ENCODE measurements around the gene ZBTB7C.

Gene ZBTB7C

DNA sequence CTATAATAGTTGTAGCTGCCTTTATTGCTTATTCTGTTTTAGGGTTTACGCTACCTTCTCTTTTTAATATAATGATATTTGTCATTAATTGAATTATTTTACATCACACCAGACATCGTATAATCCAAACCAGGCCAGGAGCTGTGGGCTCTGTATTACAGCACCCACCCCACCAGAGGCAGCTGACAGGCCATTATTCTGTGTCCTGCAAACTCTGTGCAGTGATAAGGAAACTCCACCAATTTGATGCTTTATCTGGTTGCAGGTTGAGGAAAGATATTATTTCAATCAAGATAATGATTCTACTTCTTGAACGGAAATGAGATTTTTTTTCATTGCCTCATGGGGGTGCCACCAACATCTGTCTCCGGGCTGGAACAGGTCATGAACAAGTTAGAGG is 227.3 kb downstream of the ZBTB7C start:
- DNase-seq: no peak

DNA sequence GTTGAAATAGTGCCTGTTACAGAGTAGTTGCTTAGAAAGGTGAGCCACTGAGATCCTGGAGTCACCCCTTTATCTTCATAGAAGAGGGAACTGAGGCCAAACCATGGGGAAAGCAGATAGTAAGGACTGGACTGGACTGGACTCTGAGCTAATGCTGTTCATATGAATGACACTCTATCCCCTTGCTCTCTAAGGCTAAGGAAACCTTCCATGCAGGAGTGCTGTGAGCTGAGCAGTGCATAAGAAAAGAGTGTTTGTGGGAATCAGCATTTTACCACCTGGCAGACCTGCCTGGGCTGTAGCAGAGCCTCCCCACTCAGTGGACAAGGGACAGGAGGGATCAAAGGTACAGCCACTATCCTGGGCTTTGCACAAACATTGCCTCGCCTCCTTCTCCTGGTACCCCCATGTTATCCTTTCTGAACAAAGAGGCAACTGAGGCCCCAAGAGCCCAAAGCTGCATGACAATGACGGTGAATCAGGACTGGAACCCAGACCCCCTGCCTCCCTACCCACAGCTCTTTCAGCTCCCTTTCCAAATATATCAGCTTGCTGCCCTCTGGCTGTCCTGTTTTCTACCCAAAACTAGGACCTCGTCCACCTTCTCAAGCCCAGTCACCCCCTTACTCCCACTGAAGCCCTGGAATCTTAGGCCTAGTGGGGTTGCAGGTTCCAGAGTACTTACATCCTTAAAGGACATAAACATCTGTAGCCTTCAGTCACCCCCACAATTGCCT is 227.9 kb downstream of the ZBTB7C start:
- DNase-seq: no peak

DNA sequence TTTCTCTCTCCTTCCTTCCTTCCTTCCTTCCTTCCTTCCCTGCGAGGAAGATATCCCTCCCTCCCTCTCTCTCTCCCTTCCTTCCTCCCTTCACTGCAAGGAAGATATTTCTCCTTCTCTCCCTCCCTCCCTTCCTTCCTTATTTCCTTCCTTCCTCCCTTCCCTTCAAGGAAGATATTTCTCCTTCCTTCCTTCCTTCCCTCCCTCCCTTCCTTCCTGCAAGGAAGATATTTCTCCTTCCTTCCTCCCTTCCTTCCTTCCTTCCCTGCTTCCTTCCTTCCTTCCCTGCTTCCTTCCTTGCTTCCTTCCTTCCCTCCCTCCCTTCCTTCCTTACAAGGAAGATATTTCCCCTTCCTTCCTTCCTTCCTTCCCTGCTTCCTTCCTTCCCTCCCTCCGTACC is 229.5 kb downstream of the ZBTB7C start:
- no peak for DNase-seq

DNA sequence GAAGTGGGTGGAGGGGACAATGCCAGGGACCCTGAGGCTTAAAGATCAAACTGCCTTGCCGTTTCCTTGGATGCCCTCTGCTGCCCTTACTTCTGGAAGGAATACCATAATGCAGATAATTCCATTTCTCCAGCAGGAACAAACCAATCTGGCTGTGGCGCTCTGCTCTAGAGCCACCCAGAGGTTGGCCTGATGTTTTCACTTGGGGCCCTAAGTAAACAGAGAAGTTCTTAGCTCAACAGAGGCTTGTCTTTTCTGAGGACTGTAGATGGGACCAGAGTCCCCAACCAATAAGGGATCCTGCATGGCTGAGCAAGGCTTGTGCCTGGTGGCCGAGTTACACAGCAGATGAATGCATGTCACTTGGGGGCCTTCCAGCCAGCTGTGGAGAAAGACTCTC is 230.2 kb downstream of the ZBTB7C start:
- DNase-seq: no peak

DNA sequence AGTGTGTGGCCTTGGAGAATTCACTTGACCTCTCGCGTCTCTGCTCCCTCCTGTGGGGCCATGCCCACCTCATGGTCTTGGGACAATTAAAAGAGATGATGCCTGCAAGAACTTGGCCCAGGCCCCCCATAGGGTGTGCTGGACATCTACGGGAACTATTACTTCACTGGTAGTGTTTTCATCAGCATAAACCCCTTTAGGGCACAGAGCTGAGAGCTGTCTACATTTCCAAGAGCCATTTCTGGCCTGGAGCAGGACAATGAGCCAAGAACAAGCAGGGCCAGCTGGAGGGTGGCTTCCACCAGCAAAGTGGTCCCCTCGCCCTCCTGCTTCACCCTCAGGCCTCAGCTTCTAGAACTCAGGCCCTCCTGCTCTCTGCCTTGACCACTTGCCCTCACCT is 232.3 kb downstream of the ZBTB7C start:
- DNase-seq: no peak

DNA sequence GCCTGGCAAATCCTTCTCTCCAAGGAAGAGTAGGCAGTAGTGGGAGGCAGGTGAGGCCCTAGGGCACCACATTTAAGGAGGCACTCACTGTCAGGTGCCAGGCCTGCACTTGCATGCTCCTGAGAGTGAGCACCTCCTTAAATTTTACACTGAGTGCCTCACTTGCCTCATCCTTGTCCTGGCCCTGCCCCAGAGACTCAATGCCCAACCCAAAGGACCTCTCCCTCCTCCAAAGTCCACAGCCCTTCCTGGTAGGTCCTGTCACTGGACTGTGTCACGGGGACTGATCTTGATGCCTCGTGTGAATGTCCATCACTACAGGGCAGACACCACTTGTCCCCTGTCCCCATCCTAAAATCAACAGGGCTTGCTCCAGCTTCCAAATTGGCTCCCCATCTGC is 235.6 kb downstream of the ZBTB7C start:
- DNase-seq: no peak

DNA sequence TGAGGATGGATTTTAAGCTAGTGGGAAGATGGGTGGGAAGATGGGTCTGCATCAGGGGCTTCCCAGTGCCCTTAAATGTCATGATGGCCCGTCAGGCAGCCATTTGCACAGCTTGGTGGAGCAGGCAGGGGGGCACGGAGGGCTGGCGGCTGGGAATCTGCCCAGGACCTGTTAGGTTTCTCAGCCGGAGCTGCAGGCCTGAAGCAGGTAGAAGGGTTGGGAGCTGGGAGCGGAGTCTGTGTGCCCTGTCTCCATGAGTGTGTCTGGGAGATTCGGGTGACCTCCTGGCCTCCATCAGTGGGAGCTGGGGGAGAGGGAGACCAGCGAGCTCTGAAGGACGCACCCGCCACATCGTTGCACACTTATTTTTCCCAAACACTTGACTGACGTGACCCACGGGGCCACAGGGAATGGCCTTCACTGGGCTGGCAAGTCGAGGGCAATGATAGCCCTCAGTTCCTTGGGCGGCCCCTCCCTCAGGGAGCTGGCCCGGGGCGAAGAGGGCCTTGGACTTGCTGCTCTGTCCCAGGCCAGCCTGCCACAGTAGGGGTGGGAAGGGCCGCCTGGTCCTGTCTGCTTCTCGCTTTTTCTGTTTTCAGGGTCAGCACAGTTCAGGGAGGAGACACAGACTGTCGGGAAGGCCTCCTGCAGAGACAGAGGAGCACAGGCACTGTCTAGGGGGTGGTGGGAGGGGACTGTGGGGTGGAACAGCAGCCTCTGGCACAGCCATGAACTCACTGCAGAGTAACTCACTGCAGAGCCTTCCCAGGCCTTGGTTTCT is 236.8 kb downstream of the ZBTB7C start:
- DNase-seq: no peak

DNA sequence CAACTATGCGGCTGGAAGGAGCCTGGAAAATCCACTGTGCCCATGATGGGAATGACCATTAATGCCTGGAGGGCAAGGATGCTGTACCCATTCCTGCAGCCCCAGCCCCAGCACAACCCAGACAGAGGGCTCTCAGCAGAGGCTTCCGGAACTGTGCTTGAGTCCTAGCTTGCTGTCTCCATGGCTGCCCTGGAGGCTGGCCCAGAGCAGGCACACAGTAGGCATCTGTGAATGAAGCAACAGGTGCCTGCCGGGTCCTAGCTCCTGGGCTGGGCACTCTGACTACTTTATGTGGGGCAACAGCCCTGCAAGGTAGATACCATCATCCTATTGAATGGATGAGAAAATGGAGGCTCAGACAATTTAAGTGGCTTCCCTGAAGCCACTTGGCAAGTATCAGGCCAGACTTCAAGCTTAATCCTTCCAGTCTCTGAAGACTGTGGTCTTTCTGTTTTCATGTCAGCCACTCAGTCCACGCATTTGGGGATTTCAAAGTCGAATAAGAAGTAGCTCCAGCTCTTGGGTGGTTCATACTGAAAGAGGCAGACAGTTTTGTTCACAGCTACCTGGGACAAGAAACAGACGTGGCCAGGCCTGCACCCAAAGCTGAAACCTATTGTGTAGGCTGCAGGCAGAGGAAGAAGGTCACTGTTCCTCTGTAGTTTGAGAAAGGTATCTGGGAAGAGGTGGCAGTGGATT is 237.5 kb downstream of the ZBTB7C start:
- no peak for DNase-seq

DNA sequence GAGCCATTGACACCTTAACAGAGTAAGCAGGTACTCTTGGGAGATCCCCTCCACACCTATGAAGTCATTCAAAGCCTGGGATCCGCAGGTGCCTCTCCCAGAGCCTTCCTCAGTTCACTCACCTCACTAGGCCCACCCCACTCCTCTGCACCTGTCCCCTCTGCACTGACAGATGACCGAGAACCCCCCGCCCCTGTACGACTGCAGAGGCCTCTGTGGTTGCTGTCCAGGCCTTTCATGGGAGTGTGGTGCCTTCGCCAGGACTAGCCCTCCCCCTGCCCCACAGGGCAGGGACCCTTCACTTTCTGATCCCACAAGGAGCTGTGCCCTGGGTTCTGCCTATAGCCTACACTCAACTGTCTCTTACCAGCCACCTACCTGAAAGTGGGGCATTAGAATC is 238.5 kb downstream of the ZBTB7C start:
- no peak for DNase-seq

DNA sequence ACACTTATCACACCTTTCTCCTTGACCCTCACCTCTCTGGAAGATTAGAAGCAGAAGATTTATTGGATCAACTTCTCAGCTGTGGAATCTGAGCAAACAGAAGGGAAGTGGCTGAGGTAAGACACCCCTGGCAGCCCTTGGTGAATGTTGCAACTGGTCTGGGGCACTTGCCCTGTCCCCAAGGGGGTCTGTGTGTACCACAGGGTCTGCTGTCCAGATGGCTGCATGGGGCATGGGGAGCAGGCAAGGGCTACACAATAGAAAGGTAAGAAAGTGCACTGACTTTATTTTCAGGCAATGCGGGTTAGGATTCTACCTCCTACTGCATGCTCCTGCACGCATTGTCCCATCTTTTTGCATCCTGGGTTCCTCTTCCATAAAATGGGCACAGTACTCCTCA is 240.3 kb downstream of the ZBTB7C start:
- DNase-seq: no peak

DNA sequence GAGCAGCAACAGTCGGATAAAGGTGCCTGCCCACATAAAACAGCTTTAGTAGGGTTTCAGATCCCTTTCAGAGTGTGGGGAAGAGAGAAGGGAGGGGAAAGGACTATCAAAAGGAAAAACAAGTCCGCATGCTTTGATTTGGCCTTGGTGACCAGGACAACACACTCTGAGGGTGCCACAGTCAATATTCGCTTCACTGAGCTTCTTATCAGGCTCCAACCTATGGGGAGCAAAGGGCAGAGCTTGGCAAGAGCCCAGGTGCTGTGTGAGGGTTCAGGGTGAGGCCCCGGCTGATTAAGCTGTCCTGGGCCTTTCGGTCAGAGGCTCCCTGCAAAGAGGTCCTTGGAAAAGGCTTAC is 241.3 kb downstream of the ZBTB7C start:
- DNase-seq: no peak

DNA sequence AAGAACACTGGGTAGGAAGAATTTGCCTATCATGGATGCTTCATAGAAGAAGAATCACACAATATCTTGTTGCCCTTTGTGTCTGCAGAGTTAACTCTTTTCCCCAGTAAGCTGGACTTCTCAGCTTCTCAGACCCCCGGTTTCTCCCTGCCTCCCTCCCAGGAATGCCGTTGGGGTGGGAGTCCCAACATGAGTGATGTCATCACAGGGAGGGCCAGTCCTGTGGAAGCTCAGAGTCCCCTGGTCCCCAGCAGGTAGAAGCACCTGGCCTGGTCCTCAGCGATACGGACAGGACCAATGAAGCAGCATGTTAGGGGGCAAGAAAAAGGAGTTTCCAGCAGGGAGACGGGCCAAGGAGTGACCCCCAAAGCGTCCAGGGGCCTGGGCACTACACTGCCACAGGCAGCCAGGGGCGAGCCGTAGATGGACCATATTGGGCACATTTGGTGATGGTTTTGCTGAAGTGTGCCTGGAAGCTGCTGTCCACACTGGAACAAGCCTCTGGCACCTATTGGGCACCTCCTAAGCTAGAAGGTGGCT is 242.8 kb downstream of the ZBTB7C start:
- DNase-seq: no peak

DNA sequence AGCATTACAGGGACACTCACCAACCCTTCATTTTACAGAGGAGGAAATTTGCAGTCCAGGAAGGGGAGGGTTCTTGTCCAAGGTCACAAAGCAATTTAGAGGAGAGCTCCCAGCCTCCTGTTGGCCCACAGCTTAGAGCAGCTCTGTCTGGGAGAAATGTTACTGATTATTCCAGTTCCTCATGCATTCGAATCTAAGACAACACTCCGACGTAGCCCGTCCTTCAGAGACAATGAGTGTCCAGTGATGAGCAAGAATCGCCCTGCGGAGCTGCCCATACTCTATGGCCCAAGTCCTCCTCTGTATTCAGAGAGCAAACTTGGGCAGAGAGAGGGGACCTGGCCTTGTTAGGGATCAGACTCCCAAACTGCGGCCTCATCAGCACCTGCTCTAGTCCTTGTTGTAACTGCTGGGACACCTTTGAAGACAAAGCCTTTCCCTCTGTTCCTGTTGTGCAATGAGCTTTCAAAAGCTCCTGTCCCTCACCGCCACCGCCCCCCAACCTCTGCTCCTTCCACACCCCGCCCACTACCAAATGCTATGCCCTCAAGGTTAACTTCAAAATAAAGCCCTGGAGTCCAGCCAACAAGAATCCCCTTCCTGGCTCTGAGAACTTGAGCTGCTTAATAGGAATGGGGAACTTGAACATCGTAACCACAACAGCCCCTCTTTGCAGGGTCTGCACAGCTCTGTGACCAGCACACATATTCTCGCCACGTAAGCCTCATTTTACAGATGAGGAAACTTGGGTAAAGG is 243.9 kb downstream of the ZBTB7C start:
- DNase-seq: no peak

DNA sequence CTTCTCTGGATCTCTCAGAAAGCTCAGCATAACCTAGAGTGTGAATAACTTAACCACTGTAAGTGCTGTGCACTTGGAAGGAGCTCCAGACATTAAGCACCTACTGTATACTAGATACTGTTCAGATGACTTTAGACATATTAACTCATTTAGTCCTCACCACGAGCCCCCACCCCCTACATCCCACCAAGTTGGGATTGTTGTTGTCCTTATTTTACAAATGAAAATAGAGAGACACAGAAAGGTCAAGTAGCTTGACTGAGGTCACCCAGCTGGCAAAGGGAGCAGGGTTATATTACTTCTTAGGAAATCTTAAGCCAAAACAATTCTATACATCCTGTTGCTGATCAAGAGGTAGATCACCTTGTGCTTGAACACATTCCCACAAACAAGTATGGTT is 244.5 kb downstream of the ZBTB7C start:
- no peak for DNase-seq

DNA sequence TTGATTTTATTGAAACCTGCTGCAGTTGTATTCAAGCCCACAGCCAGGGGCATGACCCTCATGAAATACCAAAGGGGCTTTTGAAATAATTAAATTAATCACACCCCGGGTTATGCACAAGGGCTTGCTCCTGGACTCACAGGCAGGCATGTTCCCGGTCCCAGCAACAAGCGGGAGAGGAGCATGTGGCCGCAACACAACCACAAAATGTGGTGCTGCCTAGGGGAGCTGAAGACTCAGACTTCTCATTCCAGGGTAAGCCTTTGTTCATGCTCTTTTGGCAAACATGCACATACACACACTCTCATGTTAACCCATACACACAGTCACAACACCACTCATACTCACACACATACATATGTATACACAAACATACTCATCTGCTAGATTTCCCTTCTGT is 245.1 kb downstream of the ZBTB7C start:
- DNase-seq: no peak

DNA sequence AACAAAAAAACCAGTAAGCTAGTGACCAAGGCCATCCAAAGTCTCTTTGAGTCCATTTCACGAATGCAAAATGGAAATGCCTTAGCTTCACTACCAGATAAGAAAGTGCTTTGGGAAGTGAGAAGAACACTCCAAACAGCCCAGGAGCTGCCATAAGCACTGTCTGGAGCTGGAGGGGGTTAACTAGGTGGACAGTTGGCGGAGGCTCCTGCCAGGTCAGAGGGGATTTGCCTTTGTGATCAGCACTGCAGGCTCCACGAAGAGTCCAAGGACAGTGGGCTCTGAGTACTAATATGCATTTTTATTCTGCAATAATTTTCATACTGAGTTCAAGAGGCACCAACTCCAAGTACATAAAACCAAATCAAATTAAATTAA is 245.5 kb downstream of the ZBTB7C start:
- no peak for DNase-seq

DNA sequence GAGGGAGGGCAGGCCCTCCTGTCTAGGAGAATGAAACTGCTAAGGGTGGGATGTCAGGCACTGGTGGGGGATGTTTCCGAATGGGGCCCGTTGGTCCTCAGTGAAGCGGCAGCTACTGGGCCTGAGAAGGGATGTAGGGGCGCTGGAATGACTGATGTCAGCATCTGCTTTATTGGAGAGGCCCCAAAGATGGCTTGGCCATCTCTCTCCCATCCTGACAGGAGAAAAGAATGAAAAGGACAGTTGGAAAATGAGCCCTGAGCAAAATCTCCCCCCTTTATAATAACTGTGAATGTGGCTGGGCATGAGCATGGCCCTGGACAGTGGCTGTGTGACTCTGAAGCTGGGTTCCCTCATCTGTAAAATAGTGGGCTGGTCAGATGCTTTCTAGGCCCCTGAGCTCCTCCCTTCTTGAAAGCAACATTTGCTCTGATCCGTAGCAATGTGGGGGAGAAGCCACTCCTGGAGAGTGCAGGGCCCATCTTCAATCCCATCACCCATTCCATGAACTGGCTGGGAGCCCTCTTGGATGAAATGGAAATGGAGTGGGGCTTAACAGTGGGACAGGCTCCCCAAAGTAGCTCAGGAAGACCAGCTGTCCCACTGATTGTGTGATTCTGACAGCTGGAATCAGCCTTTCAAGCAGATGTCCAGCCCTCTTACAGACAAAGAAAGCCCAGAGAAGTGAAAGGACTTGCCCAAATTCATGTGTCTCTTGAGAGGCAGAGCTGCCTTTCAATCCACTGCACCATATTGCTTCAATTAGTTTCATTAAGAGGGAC is 246.0 kb downstream of the ZBTB7C start:
- no peak for DNase-seq

DNA sequence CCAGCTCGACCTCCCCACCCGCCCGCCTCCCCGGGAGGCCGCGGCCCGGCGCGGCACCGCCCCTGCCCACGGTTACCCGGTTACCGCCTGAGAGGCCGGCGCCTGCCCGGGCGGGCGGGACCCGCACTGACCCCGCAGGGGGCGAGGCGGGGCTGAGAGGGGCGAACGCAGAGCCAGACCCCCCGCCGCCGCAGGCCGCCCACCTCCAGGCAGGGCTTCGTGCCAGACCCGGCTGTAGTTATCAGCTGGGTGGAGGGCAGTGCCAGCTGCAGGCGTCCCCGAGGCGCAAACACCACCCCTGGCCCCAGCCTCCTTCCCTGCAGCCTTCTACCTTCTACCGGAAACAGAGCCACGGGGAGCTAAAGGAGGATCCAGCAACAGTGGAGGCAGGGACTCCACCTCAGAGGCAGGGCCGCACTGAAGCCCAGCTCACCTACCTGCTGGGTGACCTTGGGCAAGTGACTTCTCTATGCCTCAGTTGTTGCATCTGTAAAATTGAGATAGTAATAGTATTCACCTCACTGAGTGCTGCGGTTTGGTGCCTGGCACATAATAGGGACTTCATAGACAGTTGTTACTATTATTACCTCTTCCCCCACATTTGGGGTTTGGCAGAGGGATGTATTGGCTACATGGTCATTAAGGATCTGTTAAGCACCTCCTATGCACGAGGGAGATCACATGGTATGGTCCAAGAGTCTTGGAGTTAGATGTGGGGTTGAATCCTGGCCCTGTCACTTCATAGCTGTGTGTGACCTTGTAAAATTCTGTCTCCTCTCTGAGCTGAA is 247.1 kb downstream of the ZBTB7C start:
- DNase-seq: no peak

DNA sequence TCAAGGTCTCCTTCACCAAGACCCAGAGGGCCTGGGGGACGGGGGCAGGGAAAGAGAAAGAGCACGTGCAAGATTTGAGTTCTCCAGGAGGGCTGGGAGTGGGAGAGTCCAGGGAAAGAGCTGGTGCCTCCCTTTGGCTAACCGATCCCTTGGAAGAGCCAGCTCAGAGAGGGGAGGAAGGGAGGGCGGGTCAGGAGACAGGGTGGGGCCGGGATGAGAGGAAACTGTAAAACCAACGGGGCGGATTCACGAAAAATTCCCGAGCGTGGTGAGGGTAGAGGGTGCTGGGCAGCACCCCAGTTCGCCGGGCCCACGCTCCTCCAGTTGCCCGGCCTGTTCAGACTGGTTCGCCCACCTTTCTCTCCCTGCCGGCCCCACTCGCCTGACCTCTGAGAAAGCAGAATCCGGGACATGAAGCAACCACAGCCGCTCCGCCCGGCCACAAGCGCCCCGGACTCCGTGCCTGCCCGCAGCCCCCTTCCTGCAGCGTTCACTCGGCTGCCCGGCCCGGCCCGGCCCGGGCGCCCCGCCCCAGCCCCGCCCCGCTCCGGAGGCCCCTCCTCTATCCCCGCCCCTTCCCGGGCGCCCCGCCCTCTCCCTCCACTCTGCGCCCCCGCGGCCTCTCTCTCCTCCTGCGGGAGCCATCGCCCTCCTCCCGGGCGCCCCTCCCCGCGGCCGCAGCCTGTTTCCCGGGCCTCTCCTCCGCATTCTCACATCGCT is 247.8 kb downstream of the ZBTB7C start:
- DNase-seq: peak; percentile 63

DNA sequence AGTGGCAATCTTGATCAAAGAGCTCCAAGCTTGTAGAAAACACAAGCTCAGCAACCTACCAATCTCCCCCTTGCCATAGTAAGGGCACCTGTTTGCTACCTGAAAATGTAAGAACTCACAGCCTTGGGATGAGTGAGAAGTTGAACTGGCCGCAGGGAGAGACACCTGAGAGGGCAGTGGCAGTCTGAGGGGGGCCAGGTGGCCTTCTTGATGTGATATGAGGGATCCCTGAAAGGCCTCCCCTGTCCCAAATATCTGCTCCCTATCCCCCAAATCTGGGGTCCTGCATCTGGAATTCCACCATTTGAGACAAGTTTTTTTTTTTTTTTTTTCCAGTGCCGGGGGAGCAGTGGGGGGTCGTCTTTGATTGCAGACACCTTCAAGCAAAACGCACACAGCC is 248.6 kb downstream of the ZBTB7C start:
- no peak for DNase-seq

DNA sequence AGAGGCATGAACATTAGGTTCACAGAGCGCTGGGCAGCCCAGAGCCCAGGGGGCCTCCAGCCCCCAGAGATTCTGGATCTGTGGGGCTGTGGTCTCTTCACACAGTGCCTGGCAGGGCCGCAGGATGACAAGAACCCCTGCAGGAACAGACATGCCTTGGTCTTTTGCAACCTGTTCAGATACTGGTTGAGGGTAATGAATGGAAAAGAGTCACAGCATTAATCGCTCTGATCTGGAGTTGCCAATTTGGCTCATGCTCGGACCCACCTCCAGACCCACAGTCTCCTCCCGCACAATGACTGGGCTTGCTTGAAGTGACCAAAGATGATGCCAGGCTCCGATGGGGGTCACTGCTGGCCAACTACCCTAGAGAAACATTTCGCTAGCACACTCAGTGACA is 249.4 kb downstream of the ZBTB7C start:
- DNase-seq: no peak

Measured in stimulated activated CD4-positive, alpha-beta T cell treated with anti-CD3 and anti-CD28 coated beads, Interleukin-4, amount 100 ng/mL, for 24 hours (primary cell).